Lung (tissue), 12 donors: ENCODE measurements around the gene ART3. TPM values are rescaled to one million over a fixed set of nuclear protein-coding genes. Genes with fewer than 3 reads are reported as not detected.

Experiments used
- ATAC-seq: fragments of 200-7000 bp; cut with Tn5 transposase; one replicate; pipeline ENCODE4 v1.9.1; 2020; ENCODE audit warnings: moderate number of reproducible peaks; ENCODE audit not compliant: insufficient read depth, low FRiP score
- DNase-seq, 3 donors: peaks; one replicate each; pipeline ENCODE4 v3.0.0-alpha.2; 2013 to 2017
- H3K27ac ChIP-seq, 2 donors: one replicate each; pipeline ENCODE4 v1.5.1; 2013; ENCODE audit warnings: mild to moderate bottlenecking in 2 of 2, moderate library complexity in 2 of 2, control low read depth in 1 of 2, inconsistent platforms in 1 of 2, low read depth in 1 of 2, low read length in 1 of 2
- H3K27me3 ChIP-seq, 3 donors: one replicate each; pipeline ENCODE4 v1.5.1; 2013; ENCODE audit warnings: low read length in 2 of 3; ENCODE audit not compliant: control insufficient read depth in 3 of 3, insufficient read depth in 3 of 3
- H3K36me3 ChIP-seq, 4 donors: one replicate each; pipeline ENCODE4 v1.5.1; 2013; ENCODE audit warnings: low read length in 4 of 4, mild to moderate bottlenecking in 1 of 4, moderate library complexity in 1 of 4; ENCODE audit not compliant: control insufficient read depth in 4 of 4, insufficient read depth in 4 of 4
- H3K4me1 ChIP-seq, 5 donors: one replicate each; pipeline ENCODE4 v1.5.1; 2013; ENCODE audit warnings: low read length in 5 of 5, mild to moderate bottlenecking in 2 of 5, moderate library complexity in 1 of 5; ENCODE audit not compliant: control insufficient read depth in 5 of 5, insufficient read depth in 5 of 5
- H3K4me3 ChIP-seq: one replicate; pipeline ENCODE4 v1.5.1; 2013; ENCODE audit warnings: mild to moderate bottlenecking, control low read depth, moderate library complexity
- H3K9ac ChIP-seq, 2 donors: one replicate each; pipeline ENCODE4 v1.5.1; 2013; ENCODE audit warnings: low read length in 2 of 2, control low read depth in 1 of 2; ENCODE audit not compliant: insufficient read depth in 1 of 2
- H3K9me3 ChIP-seq, 4 donors: one replicate each; pipeline ENCODE4 v1.5.1; 2013; ENCODE audit warnings: low read length in 3 of 4, mild to moderate bottlenecking in 1 of 4, moderate library complexity in 1 of 4; ENCODE audit not compliant: control insufficient read depth in 4 of 4, insufficient read depth in 3 of 4
- WGBS, 2 donors: extraction: QIAGEN DNeasy Blood & Tissue Kit; methylation state at CpG; one replicate each; pipeline ENCODE4 v1.1.7; 2013; 5-methylcytosine and 5-hydroxymethylcytosine counted together
- polyA plus RNA-seq, 2 donors: library from polyadenylated mRNA; stranded (reverse); fragments of 200-250 nt; gene quantifications; one replicate each; pipeline ENCODE4 v1.2.1, GENCODE V29; 2013
- total RNA-seq, 2 donors: library from RNA; depleted of rRNA in 1 of 2; stranded (reverse); fragments of >200 nt in 1 of 2; gene quantifications; one replicate each; pipeline ENCODE4 v1.2.1, GENCODE V29; 2014 to 2021
- TF ChIP-seq, protein P1 (sequence below): IDR thresholded peaks from 2 replicates; pipeline ENCODE4 v1.5.1; 2012; ENCODE audit warnings: mild to moderate bottlenecking; ENCODE audit errors: control extremely low read depth, extremely low read depth
- donor health status: control.
- donor health status: control.
- donor health status: Bipolar disorder and iron deficiency.
- donor health status: healthy.
- donor health status: DM: yes; HTN: yes; CAD: no.

ART3 gene
- total and polyA plus RNA-seq, 4 donors, result 0.13 to 0.71 TPM; not detected in 2

DNA sequence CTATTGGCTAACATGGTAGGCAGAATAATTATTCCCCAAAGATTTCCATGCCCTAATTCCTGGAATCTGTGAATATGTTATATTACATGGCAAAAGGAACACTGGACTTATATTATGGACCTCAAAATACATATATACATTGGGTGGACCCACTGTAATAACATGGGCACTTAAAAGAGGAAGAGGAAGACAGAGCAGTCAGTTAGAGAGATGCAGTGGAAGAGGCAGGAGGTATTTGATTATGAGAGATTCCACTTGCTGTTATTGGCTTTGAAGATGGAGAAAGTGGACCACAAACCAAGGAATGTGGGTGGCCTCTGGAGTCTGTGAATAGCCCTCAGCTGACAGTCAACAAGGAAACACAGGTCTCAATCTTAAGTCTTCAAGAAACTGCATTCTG lies 14.0 kb upstream of the ART3 start:
- no peak overlapping the region for H3K9ac ChIP-seq
- H3K4me3 ChIP-seq, result no peak overlapping the region
- no peaks in the 10 kb centered on the region for H3K36me3 ChIP-seq
- DNase-seq, result no peak
- TF ChIP-seq, protein P1, sequence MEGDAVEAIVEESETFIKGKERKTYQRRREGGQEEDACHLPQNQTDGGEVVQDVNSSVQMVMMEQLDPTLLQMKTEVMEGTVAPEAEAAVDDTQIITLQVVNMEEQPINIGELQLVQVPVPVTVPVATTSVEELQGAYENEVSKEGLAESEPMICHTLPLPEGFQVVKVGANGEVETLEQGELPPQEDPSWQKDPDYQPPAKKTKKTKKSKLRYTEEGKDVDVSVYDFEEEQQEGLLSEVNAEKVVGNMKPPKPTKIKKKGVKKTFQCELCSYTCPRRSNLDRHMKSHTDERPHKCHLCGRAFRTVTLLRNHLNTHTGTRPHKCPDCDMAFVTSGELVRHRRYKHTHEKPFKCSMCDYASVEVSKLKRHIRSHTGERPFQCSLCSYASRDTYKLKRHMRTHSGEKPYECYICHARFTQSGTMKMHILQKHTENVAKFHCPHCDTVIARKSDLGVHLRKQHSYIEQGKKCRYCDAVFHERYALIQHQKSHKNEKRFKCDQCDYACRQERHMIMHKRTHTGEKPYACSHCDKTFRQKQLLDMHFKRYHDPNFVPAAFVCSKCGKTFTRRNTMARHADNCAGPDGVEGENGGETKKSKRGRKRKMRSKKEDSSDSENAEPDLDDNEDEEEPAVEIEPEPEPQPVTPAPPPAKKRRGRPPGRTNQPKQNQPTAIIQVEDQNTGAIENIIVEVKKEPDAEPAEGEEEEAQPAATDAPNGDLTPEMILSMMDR, result no peak
- H3K4me1 ChIP-seq, result no peaks in the 10 kb centered on the region
- H3K27ac ChIP-seq, result no peak overlapping the region
- H3K27me3 ChIP-seq, result no peaks in the 10 kb centered on the region
- H3K9me3 ChIP-seq, result no peaks in the 10 kb centered on the region
- ATAC-seq, result no peak

DNA sequence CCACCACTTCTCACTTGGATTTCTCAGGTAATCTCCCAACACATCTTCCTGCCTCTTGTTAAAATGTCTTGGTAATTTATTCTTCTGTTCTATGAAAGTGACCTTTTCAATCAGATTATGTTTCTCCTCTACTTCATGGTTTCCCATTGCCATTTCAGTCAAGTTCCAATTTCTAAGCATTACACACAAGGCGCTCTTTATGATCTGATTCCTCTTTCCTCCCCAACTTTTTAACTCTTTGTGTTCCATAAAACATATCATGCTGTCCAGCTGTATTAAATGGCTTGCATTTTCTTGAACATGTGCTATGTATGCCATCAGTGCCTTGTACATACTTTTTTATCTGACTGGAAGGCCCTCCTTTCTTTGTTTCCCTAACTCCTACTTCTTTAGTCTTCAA lies 13.1 kb upstream of the ART3 start:
- DNase-seq (no peak), ATAC-seq (no peak)
- H3K9me3 ChIP-seq, result no peaks in the 10 kb centered on the region
- no peaks in the 10 kb centered on the region for H3K4me1 ChIP-seq
- no peaks in the 10 kb centered on the region for H3K27me3 ChIP-seq
- H3K27ac ChIP-seq, result no peak overlapping the region
- H3K36me3 ChIP-seq, result no peaks in the 10 kb centered on the region
- 48 to 64% methylated on average over 1 of the region's 1 CpG for WGBS, 2 donors
- no peak overlapping the region for H3K9ac ChIP-seq
- TF ChIP-seq, protein P1, result no peak
- no peak overlapping the region for H3K4me3 ChIP-seq

DNA sequence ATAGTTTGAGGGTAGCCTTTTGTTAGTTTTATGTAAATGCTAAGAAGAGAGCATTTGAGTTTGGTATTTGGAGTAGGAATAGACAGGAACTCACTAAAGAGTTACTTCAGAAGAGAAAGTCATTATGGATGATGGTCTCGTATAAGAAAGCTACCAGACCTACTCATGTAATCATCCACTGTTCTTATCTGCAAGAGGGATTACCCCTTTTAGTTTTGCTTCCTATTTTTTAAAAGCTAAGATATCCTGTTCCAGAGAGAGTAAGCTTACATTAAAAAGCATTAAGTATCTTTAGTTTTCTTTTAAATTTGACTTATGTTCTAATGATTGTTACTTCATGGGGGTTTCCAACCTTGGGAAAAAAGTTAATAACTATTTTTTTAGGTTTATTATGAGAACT lies 12.5 kb upstream of the ART3 start:
- no peak for DNase-seq
- Histone ChIP-seq H3K4me3 (no peak overlapping the region), H3K4me1 (no peaks in the 10 kb centered on the region)

DNA sequence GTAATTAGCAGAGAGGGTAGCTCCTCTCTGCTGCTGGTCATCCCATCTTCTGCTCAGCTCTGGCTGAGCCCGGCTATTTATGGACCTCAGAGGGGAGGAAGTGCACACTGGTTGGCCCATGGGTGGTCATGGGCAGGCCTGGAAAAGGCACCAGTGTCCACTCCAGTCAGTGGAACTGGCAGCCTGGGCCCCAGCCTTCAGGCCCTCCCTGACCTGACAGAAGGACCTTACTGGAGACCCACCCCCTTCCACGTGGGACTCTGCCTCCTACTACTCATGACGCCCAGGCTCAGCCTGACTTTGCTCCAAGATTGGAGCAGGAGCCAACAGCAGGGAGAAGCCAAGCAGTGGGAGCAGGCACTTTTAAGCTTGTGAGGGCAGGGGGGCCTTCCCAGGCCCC lies 8.0 kb upstream of the ART3 start:
- no peak overlapping the region for H3K27ac ChIP-seq
- H3K36me3 ChIP-seq, result no peaks in the 10 kb centered on the region
- ATAC-seq (no peak), DNase-seq (no peak)
- H3K4me3 ChIP-seq, result no peak overlapping the region
- H3K9ac ChIP-seq, result no peak overlapping the region
- TF ChIP-seq, protein P1, result no peak
- peaks cover 0 to 2% (median 0%) of the 10 kb centered on the region in 4 donors for H3K9me3 ChIP-seq
- no peaks in the 10 kb centered on the region for H3K4me1 ChIP-seq
- WGBS, 2 donors, result 75 to 86% methylated on average over 3 of the region's 3 CpGs
- H3K27me3 ChIP-seq, result no peaks in the 10 kb centered on the region

More for the DNA sequence above, 12.5 kb upstream of the ART3 start:
- Histone ChIP-seq H3K27me3 (no peaks in the 10 kb centered on the region), H3K36me3 (no peaks in the 10 kb centered on the region), H3K9ac (no peak overlapping the region), H3K9me3 (peaks cover 0 to 2% (median 0%) of the 10 kb centered on the region in 4 donors), H3K27ac (no peak overlapping the region)
- WGBS, 2 donors, result 38 to 50% methylated on average over 1 of the region's 1 CpG
- no peak for ATAC-seq
- TF ChIP-seq, protein P1, result no peak
